ENCODE results near the gene LOXL3.

Gene LOXL3

GRCh38 chr2:74526649-74527230 is 27.0 kb downstream of the LOXL3 start:
- DNase-seq = no peak

GRCh38 chr2:74525717-74526648 is 27.8 kb downstream of the LOXL3 start, which contains the start of gene DQX1:
DQX1 (minus strand) TSS chr2:74526231; CDS start chr2:74525729, 502 bp downstream.
- DNase-seq = peak in 1 of 5 experiments; percentile 58

GRCh38 chr2:74524955-74525716 is 28.6 kb downstream of the LOXL3 start:
- no peak for DNase-seq

- no peak for DNase-seq
Observed at GRCh38 chr2:74524005-74524404, 29.7 kb downstream of the LOXL3 start.

GRCh38 chr2:74522516-74522915 is 31.2 kb downstream of the LOXL3 start:
- DNase-seq = no peak

GRCh38 chr2:74516650-74517049 is 37.1 kb downstream of the LOXL3 start:
- no peak for DNase-seq

GRCh38 chr2:74515981-74516633 is 37.6 kb downstream of the LOXL3 start:
- DNase-seq = peak; percentile 44 to 86 (median 68)

GRCh38 chr2:74515271-74515980 is 38.3 kb downstream of the LOXL3 start:
- DNase-seq = peak in 1 of 5 experiments; percentile 26

- peak in 1 of 5 experiments; percentile 29 for DNase-seq
Observed at GRCh38 chr2:74514368-74515270, 39.1 kb downstream of the LOXL3 start, which contains the start of gene TLX2. TLX2 (plus strand) TSS chr2:74514450; CDS start chr2:74514807, 357 bp downstream.

- DNase-seq = peak in 1 of 5 experiments; percentile 59
Observed at GRCh38 chr2:74513605-74514367, 40.0 kb downstream of the LOXL3 start.

- DNase-seq = no peak
Observed at GRCh38 chr2:74512744-74513604, 40.8 kb downstream of the LOXL3 start.

GRCh38 chr2:74511104-74511989 is 42.4 kb downstream of the LOXL3 start:
- DNase-seq = no peak

GRCh38 chr2:74510272-74510671 is 43.5 kb downstream of the LOXL3 start:
- no peak for DNase-seq

GRCh38 chr2:74507926-74508520 is 45.7 kb downstream of the LOXL3 start:
- peak in 1 of 5 experiments; percentile 43 for DNase-seq

GRCh38 chr2:74507145-74507925 is 46.4 kb downstream of the LOXL3 start, which contains the start of gene PCGF1:
PCGF1 (minus strand) TSS chr2:74507695; CDS start chr2:74507668, 27 bp downstream.
- peak; percentile 93 to 99 (median 97) for DNase-seq
